Measurements from ENCODE around the gene KDM6B. TPM values are rescaled to one million over a fixed set of nuclear protein-coding genes. Genes with fewer than 3 reads are reported as not detected.
"Not testable (repeated sequence)": the region's sequence is repeated elsewhere in the genome, so short reads cannot be mapped to it uniquely, and the experiment has no call there.

KDM6B gene
- polyA plus RNA-seq (ENCODE audit: insufficient read length), result 15.4 TPM

DNA sequence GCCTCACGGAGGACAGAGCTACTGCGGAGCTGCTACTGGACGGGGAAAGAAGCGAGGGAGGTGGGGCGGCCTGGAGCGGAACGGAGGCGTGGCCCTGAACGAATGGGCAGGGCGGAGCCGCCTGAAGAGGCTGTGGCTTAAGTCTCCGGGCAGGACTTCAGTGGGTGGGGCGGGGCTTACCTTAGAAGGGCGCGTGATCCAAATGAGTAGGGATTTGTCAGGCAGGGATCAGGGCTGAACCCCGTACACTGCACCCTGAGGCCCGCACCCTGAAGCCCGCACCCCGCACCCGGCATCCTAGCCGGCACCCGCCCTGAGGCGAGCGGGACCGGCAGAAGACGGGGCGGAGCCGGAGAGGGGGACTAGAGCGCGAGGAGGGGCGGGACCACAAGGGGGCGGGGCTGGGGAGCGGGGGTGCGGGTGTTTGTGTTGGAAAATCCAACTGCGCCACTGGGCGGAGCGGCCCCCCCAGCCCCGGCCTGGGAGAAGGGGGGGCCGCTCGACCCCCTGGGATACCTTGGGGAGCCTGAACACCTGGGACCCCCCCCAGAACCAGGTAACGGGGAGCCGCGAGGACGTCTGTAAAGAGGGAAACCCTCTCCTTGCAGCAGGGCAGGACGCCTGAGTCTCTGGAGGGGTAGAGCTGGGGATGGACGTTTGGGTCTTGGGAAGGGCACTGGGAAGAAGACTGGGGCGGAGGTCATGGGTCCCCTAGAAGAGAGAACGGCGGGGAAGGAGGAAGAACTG lies at the start of gene KDM6B:
Gene KDM6B, plus strand, starts transcription at position 423 of the 747 bp plus-strand sequence. CDS start 11,338 bp downstream, outside the sequence.
- DNase-seq (ENCODE audit: low read depth), result no peak

DNA sequence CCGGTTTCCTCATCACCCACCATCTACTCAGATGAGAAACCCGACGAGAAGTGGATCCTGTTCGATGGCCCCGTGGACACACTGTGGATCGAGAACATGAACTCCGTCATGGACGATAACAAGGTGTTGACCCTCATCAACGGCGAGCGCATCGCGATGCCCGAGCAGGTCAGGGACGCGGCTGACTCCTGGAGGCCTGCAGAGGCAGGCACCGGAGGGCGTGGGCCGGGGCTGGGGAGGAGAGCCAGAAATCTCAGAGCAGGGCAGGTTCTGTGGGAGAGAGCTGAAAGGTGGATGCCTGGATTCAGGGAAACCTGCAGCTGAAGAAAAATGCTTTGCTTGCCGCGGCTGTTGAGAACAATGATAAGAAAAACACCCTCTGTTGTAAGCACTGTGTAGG lies 47.2 kb upstream of the KDM6B start:
- no peak for DNase-seq (ENCODE audit: low read depth)

GRCh38 chr17:7789131-7789530 lies 44.9 kb upstream of the KDM6B start:
- DNase-seq (ENCODE audit: low read depth), result no peak

GRCh38 chr17:7790150-7790549 lies 43.9 kb upstream of the KDM6B start:
- DNase-seq (ENCODE audit: low read depth), result no peak

- no peak for DNase-seq (ENCODE audit: low read depth)
Observed at GRCh38 chr17:7792611-7793010, 41.4 kb upstream of the KDM6B start.

- no peak for DNase-seq (ENCODE audit: low read depth)
Observed at GRCh38 chr17:7794075-7794663, 39.8 kb upstream of the KDM6B start.

DNA sequence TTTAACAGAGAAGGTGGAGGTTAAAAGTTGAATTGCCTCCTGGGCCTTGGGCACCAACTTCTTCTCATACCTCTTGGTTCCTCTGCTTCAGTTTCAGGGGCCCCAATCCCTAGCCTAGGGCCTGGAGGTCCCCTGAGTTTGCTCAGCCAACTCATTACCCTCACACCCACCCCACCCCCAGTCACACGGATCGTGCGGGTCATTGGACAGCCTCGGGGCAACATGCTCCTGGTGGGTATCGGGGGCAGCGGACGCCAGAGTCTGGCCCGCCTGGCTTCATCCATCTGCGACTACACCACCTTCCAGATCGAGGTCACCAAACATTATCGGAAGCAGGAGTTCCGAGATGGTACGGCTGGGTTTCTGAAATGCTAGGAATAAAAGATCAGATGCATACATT lies 36.0 kb upstream of the KDM6B start:
- DNase-seq (ENCODE audit: low read depth), result no peak

DNA sequence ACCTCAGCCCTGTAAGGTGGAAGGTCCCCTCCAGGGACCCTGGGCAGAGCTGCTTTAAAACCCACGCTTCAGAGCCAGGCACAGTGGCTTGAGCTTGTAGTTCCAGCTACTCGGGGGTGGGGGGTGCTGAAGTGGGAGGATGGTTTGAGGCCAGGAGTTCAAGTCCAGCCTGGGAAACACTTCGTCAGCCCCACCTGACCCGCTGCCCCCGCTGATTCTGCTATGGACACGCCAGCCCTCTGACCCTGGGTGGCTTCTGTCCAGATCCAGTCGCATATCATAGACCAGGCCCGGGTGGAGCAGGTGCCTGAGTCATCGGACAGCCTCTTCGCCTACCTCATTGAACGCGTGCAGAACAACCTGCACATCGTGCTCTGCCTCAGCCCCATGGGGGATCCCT lies 35.2 kb upstream of the KDM6B start:
- DNase-seq (ENCODE audit: low read depth), result no peak

DNA sequence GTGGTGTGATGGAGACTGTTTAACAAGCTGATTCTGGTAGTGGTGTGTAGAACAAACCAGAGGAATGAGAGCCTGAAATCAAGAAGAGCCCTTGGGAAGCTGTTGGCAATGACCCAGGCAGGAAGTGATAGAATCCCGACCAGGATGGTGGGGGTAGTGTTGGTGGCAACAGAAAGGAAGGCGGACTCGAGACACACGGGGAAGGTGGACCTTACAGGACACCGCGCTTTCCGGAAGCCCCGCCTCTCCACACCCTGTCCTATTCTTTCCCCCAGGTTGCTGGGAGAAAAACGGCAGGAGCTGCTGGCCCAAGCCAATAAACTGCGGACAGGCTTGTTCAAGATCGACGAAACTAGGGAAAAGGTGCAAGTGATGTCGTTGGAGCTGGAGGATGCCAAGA lies 30.0 kb upstream of the KDM6B start:
- no peak for DNase-seq (ENCODE audit: low read depth)

DNA sequence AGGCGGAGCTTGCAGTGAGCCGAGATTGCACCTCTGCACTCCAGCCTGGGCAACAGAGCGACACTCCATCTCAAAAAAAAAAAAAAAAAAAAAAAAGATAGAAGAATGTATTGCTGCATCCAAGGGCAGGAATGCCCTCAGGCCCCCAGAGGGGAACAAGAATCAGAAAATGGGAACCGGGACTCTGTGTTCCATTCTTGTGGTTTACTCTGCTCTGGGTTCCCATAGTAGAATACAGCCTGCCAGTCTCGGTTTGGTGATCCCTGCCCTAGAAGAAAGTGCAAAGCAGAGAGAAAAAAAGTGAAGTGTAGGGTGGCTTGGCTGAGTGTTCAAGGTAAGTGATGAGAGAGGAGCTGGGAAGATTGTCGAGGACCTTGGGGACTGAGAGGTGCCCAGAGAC lies 27.4 kb upstream of the KDM6B start:
- no peak for DNase-seq (ENCODE audit: low read depth)

GRCh38 chr17:7807206-7807605 lies 26.8 kb upstream of the KDM6B start:
- no peak for DNase-seq (ENCODE audit: low read depth)

DNA sequence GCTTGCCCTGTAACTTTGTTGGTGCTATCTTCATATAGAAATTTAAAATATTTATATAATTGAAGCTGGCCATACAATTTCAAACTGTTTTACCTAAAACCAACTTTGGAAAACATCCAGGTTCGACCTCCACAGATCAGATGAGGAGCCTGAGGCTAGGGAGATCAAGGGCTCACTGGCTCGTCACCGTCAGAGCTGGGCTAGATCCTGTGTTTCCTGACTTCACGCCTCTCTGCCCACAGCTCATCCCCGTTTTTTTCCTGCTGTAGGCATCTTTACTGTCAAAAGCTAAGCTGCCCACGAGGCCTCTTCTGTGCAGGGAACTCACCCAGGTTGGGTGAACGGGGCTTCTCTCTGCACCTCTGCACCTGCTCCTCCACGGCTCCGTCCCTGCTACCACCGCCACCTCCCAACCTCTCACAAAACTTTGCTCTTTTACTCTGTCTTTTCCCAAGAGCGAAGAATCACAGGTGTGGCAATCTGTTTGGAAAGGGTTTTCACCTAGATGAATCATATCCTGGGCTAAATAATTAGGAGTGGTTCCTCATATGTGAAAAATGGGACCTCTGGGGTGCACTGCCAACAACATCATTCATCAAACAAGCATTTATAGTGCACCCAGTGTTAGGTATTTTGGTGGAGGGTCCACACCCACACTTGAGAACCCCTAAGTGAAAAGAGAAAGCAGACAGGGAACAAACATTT lies 24.8 kb upstream of the KDM6B start:
- DNase-seq (ENCODE audit: low read depth), result no peak

DNA sequence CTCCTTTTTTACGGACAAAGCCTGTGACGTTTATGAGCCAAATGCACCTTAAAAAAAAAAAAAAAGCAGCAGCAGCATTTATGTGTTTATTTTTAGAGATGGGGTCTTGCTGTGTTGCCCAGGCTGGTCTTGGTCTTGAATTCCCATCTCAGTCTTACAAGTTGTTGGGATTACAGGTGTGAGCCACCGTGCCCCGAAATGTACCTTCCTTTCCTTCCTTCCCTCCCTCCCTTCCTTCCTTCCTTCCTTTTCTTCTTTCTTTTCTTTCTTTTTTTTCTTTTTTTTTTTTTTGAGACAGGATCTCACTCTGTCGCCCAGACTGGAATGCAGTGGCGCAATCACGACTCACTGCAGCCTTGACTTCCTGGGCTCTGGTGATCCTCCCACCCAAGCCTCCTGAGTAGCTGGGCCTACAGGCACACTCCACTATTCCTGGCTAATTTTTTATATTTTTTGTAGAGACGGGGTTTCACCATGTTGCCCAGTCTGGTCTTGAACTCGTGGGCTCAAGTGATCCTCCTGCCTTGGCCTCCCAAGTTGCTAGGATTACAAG lies 24.1 kb upstream of the KDM6B start:
- not testable (repeated sequence) for DNase-seq (ENCODE audit: low read depth)

DNA sequence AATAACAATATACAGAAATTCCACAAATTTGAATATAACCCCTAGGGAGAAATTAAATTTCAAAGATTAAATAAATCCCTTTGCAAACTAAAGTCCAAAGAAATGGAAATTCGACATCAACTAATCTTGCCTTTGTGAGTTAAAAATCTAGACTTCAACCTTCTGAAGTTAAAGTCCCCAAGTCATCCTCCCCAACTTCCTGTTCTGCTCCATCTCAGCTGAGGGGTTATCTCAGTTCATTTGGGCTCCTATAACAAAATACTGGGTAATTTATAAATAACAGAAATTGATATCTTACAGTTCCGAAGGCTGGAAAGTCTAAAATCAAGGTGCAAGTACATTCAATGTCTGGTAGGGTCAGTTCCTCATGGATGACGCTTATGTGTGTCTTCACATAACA lies 22.8 kb upstream of the KDM6B start:
- no peak for DNase-seq (ENCODE audit: low read depth)

GRCh38 chr17:7814969-7815368 lies 19.0 kb upstream of the KDM6B start:
- DNase-seq (ENCODE audit: low read depth), result no peak

DNA sequence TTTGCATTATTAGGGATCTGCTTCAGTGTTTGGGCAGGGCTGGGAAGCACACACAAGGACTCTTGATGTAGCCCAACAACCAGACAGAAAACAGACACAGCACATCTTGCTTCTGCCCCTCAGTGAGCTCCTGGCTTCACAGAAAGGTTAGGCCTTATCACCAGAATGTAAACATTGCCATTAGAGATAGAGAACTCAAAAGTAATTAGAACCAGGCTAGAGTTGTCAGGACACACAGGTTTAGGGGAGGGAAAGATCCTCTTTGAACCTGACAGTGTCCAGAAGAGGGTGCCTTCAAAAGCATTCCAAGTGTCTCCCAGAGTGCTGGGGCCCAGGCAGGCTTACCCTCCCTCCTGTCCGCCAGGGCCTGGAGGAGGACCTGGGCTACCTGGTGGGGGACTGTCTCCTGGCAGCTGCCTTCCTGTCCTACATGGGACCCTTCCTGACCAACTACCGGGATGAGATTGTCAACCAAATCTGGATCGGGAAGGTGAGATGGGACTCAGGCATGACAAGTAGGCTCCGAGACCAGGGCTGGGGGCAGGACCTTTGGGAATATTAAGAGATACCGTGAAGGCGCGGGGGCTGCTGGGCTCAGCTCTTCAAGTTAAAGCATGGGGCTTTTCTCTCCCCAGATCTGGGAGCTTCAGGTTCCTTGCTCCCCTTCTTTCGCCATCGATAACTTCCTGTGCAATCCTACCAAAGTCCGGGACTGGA lies 16.9 kb upstream of the KDM6B start:
- no peak for DNase-seq (ENCODE audit: low read depth)

DNA sequence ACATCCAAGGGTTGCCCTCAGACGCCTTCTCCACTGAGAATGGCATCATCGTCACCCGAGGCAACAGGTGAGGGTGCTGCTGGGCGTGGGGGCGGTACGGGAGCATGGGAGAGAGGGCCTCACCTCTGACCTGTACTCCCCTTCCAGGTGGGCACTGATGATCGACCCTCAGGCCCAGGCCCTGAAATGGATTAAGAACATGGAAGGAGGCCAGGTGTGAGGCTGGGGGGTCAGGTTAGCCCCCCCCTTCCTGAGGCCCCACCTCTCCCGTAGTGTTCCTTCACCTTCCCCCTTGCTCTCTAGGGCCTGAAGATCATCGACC lies 16.4 kb upstream of the KDM6B start:
- DNase-seq (ENCODE audit: low read depth), result no peak

- no peak for DNase-seq (ENCODE audit: low read depth)
Observed at GRCh38 chr17:7818026-7818425, 16.0 kb upstream of the KDM6B start.

DNA sequence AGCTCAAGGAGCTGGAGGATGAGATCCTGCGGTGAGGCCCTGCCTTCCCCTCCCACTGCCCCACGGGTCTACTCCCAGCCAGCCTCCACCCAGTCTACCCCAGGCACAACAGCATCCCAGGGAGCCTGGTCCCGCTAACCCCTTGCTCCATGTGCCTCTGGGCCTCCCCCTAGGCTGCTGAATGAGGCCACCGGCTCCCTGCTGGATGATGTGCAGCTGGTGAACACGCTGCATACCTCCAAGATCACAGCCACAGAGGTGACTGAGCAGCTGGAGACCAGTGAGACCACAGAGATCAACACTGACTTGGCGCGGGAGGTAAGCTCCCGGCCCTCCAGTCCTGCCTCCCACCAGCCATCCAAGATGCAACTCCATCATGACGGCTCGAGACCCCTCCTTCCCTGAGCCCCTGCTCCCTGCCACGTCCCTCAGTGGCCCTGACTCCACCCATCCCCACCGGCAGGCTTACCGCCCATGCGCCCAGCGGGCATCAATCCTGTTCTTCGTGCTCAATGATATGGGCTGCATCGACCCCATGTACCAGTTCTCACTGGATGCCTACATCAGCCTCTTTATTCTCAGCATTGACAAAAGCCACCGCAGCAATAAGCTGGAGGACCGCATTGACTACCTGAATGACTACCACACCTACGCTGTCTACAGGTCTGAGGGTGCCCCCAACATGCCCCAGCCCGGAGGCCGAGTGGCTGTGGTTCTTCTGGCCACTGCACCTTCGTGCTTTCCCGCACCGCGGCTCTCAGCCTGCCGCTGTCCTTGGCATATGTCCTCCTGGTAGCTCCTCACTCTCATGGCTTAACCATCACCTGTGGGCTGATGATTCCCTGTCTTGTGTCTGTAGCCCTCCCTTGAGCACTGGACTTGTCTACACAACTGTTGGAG lies 15.0 kb upstream of the KDM6B start:
- no peak for DNase-seq (ENCODE audit: low read depth)

GRCh38 chr17:7820231-7820630 lies 13.8 kb upstream of the KDM6B start:
- DNase-seq (ENCODE audit: low read depth), result no peak

DNA sequence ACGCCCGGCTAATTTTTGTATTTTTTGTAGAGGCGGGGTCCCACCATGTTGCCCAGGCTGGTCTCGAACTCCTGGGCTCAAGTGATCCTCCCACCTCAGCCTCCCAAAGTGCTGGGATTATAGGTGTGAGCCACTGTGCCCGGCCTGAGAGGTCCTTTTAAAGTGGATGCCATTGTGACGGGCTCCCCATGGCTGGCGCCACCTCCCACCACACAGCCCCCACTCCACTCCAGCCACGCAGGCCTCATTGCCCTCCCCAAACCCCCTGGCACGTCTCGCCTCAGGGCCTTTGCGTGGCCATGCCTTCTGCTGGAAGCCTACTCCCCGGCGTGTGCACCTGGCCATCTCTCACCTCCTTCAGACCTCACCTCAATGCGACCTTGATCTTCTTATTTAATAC lies 11.9 kb upstream of the KDM6B start:
- no peak for DNase-seq (ENCODE audit: low read depth)

All from forelimb muscle (tissue), 1 donor.